ENCODE data around the gene ELAC2. TPM values are rescaled to one million over a fixed set of nuclear protein-coding genes. Genes with fewer than 3 reads are reported as not detected.

Gene ELAC2
- total and polyA plus RNA-seq, 10 of the 15 experiments (the other 5 are each of a cell fraction or from before 2014, with no cell fraction given) = 5.1 to 146 (median 79.4) TPM

- H3K27ac ChIP-seq (ENCODE audit: control insufficient read depth, insufficient read depth) = no peak overlapping the region
- H3K4me3 ChIP-seq = no peak overlapping the region
- H3K79me2 ChIP-seq (ENCODE audit: control insufficient read depth, insufficient read depth, low read length) = no peaks in the 10 kb centered on the region
- H3K4me2 ChIP-seq (ENCODE audit: control insufficient read depth, insufficient read depth) = no peak overlapping the region
- no peaks in the 10 kb centered on the region; the same call in 2 of the 3 replicates for H3K9me3 ChIP-seq (replicated peaks; ENCODE audit: control insufficient read depth, insufficient read depth, low read length)
- intact Hi-C loops (cut with micrococcal nuclease; ENCODE audit: unreplicated experiment) = no loop called here
- CTCF ChIA-PET = no interaction called here
- RAD21 ChIA-PET (ENCODE audit: unreplicated experiment) = no interaction called here
- WGBS (ENCODE audit: insufficient coverage, insufficient replicate concordance, low lambda C conversion rate, missing lambda C conversion rate) = 34% methylated on average over 5 of the region's 5 CpGs
- FAIRE-seq = no peak
- no TSS peak for BruUV-seq (replicated peaks)
- H4K20me1 ChIP-seq (ENCODE audit: control insufficient read depth, insufficient read depth) = no peaks in the 10 kb centered on the region
- POLR2A ChIA-PET = no interaction called here
- in situ Hi-C loops (cut with MboI) = no loop called here
- H3K9ac ChIP-seq (ENCODE audit: control insufficient read depth, insufficient read depth, low read length) = no peak overlapping the region
- DNase-seq (ENCODE audit: low read depth, low spot score) = no peak
- SMC1A ChIA-PET (ENCODE audit: uncharacterized antibody, unreplicated experiment) = no interaction called here
- H3K27me3 ChIP-seq (replicated peaks in 1 of 2; ENCODE audit: control insufficient read depth in 2 of 2, insufficient read depth in 2 of 2, low read length in 1 of 2) = no peaks in the 10 kb centered on the region
- no peaks in the 10 kb centered on the region; a peak in 1 of 4 replicates for H3K36me3 ChIP-seq (ENCODE audit: control insufficient read depth in 2 of 2, insufficient read depth in 2 of 2, low read length in 1 of 2)
- H2AFZ ChIP-seq (ENCODE audit: control insufficient read depth, low read depth, low read length) = no peak overlapping the region
- H3K4me1 ChIP-seq (ENCODE audit: control insufficient read depth, insufficient read depth, low read length) = no peaks in the 10 kb centered on the region
- no peak for ATAC-seq
- TF ChIP-seq SP1 (IDR thresholded peaks at IDR 0.05; ENCODE audit: low read depth, low read length) (no peak), SKIL (IDR thresholded peaks at IDR 0.05; ENCODE audit: low read depth, poor library complexity, severe bottlenecking) (no peak), PAX8 (IDR thresholded peaks at IDR 0.05) (no peak), BCLAF1 (IDR thresholded peaks at IDR 0.05) (no peak), STAT1 (conservative IDR thresholded peaks at IDR 0.05) (no peak), ZNF592 (IDR thresholded peaks at IDR 0.05) (no peak), YY1 (IDR thresholded peaks at IDR 0.05; ENCODE audit: low read depth, low read length) (no peak), CTCF (IDR thresholded peaks at IDR 0.05 in 2 of 3, conservative IDR thresholded peaks at IDR 0.05 in 1 of 3; ENCODE audit: control insufficient read depth in 2 of 3, extremely low read depth in 1 of 3, insufficient read depth in 1 of 3, low read depth in 3 of 3, low read length in 3 of 3) (no peak), ESRRA (IDR thresholded peaks at IDR 0.05; ENCODE audit: low read length) (no peak), CREB1 (IDR thresholded peaks at IDR 0.05; ENCODE audit: low read depth) (no peak), POU2F2 (IDR thresholded peaks at IDR 0.05; ENCODE audit: borderline replicate concordance, low read depth, low read length) (no peak), BHLHE40 (IDR thresholded peaks at IDR 0.05; ENCODE audit: borderline replicate concordance in 1 of 2, low read depth in 2 of 2, low read length in 1 of 2) (no peak), SMAD1 (IDR thresholded peaks at IDR 0.05; ENCODE audit: low read depth, partially characterized antibody) (no peak)
These were observed 62.3 kb downstream of the ELAC2 start for GRCh38 chr17:12955521-12955920.

Data from GM12878 (cell line).